Superior temporal gyrus (tissue), 1 donor: ENCODE measurements around the gene CNR2.
A peak's percentile ranks its signal among the peaks of the same experiment; 100 is the strongest.
"Not testable (repeated sequence)": the region's sequence is repeated elsewhere in the genome, so short reads cannot be mapped to it uniquely, and the experiment has no call there.

ENCODE experiments used
- DNase-seq: peaks from one replicate; pipeline ENCODE4 v3.0.0-alpha.2; 2016; ENCODE audit errors: extremely low spot score

The CNR2 gene

GRCh38 chr1:23836037-23836436 lies 77.1 kb downstream of the CNR2 start:
- no peak for DNase-seq

- DNase-seq: not testable (repeated sequence)
These were observed 79.0 kb downstream of the CNR2 start for GRCh38 chr1:23834156-23834555.

GRCh38 chr1:23827717-23828116 lies 85.4 kb downstream of the CNR2 start:
- no peak for DNase-seq

- not testable (repeated sequence) for DNase-seq
These were observed 86.6 kb downstream of the CNR2 start for GRCh38 chr1:23826590-23826989.

- DNase-seq: peak; percentile 55
These were observed 87.2 kb downstream of the CNR2 start for GRCh38 chr1:23825762-23826522.

- peak; percentile 90 for DNase-seq
These were observed 87.9 kb downstream of the CNR2 start, which contains the start of gene HMGCL for GRCh38 chr1:23825076-23825761. TSS of gene HMGCL (minus strand) at chr1:23825429. CDS start at chr1:23825415, 14 bp downstream.

- DNase-seq: no peak
These were observed 88.5 kb downstream of the CNR2 start for GRCh38 chr1:23824711-23825075.

- no peak for DNase-seq
These were observed 89.4 kb downstream of the CNR2 start for GRCh38 chr1:23823767-23824166.
